HEK293 (cell line): ENCODE measurements around the gene PCDHA13.

Experiments used
- CTCF ChIA-PET: fragments of 350-600 bp; formaldehyde crosslinking; extraction: SDS; loops from one replicate; lab custom pipeline; 2021; ENCODE audit warnings: antibody characterized with exemption; lab: Yijun Ruan, JAX
- POLR2A ChIA-PET: fragments of 300-600 bp; formaldehyde crosslinking; extraction: SDS; loops from one replicate; lab custom pipeline; 2020; ENCODE audit warnings: antibody characterized with exemption, inconsistent platforms; lab: Yijun Ruan, JAX
- H3K27ac ChIP-seq: fragments of 200-500 bp; sonication (Bioruptor generic); 2 replicates; pipeline ENCODE4 v1.5.1; 2014; ENCODE audit warnings: low read depth, low read length, control low read depth, inconsistent platforms; ENCODE audit errors: extremely low read depth
- H3K36me3 ChIP-seq, 2 experiments: fragments of 200-500 bp in 1 of 2; sonication (Bioruptor generic) in 1 of 2; 1 replicate in 1 of 2; 2 replicates in 1 of 2; pipeline ENCODE4 v1.5.1; 2014 to 2017; ENCODE audit warnings: inconsistent platforms in 2 of 2, low read length in 2 of 2; ENCODE audit not compliant: control insufficient read depth in 2 of 2, insufficient read depth in 1 of 2
- H3K4me1 ChIP-seq: fragments of 200-500 bp; sonication (Bioruptor generic); 2 replicates; pipeline ENCODE4 v1.5.1; 2014; ENCODE audit warnings: mild to moderate bottlenecking, low read length, inconsistent platforms; ENCODE audit not compliant: control insufficient read depth, insufficient read depth
- H3K4me3 ChIP-seq: 2 replicates; pipeline ENCODE4 v1.5.1; 2011; ENCODE audit warnings: low read depth, mild to moderate bottlenecking, control low read depth, low read length, moderate library complexity
- H3K9me3 ChIP-seq: fragments of 200-500 bp; sonication (Bioruptor generic); 2 replicates; pipeline ENCODE4 v1.5.1; 2014; ENCODE audit warnings: low read depth, low read length, inconsistent platforms; ENCODE audit not compliant: control insufficient read depth, insufficient read depth
- KLF7 ChIP-seq: fragments of 450-650 bp; formaldehyde crosslinking; IDR thresholded peaks from 2 replicates; pipeline ENCODE4 v1.5.1; 2016; ENCODE audit warnings: missing biosample characterization, missing genetic modification characterization, borderline replicate concordance
- PATZ1 ChIP-seq: fragments of 450-650 bp; formaldehyde crosslinking; IDR thresholded peaks from 2 replicates; pipeline ENCODE4 v1.5.1; 2016; ENCODE audit warnings: missing biosample characterization, missing genetic modification characterization
- SP2 ChIP-seq: fragments of 450-650 bp; formaldehyde crosslinking; IDR thresholded peaks from 2 replicates; pipeline ENCODE4 v1.5.1; 2016; ENCODE audit warnings: missing biosample characterization, missing genetic modification characterization
- SP3 ChIP-seq: fragments of 450-650 bp; formaldehyde crosslinking; IDR thresholded peaks from 2 replicates; pipeline ENCODE4 v1.5.1; 2016; ENCODE audit warnings: missing biosample characterization, missing genetic modification characterization
- TRIM28 ChIP-seq: IDR thresholded peaks from 2 replicates; pipeline ENCODE4 v1.6.1; 2011; ENCODE audit warnings: low read length, control low read depth, borderline replicate concordance
- ZBTB20 ChIP-seq: fragments of 450-650 bp; formaldehyde crosslinking; IDR thresholded peaks from 2 replicates; pipeline ENCODE4 v1.5.1; 2016; ENCODE audit warnings: missing biosample characterization, missing genetic modification characterization
- ZBTB49 ChIP-seq: fragments of 450-650 bp; formaldehyde crosslinking; IDR thresholded peaks from 2 replicates; pipeline ENCODE4 v1.5.1; 2016; ENCODE audit warnings: missing biosample characterization, missing genetic modification characterization, low read depth
- ZFHX2 ChIP-seq: fragments of 450-650 bp; formaldehyde crosslinking; conservative IDR thresholded peaks from 2 replicates; pipeline ENCODE4 v1.5.1; 2016; ENCODE audit warnings: missing biosample characterization, missing genetic modification characterization
- ZNF10 ChIP-seq: fragments of 450-650 bp; formaldehyde crosslinking; IDR thresholded peaks from 2 replicates; pipeline ENCODE4 v1.5.1; 2017; ENCODE audit warnings: missing biosample characterization, missing genetic modification characterization
- ZNF24 ChIP-seq: fragments of 450-650 bp; formaldehyde crosslinking; IDR thresholded peaks from 2 replicates; pipeline ENCODE4 v1.5.1; 2016; ENCODE audit warnings: missing biosample characterization, missing genetic modification characterization
- ZNF398 ChIP-seq: fragments of 450-650 bp; formaldehyde crosslinking; IDR thresholded peaks from 2 replicates; pipeline ENCODE4 v1.5.1; 2017; ENCODE audit warnings: missing biosample characterization, missing genetic modification characterization
- ZNF423 ChIP-seq: fragments of 450-650 bp; formaldehyde crosslinking; IDR thresholded peaks from 2 replicates; pipeline ENCODE4 v1.5.1; 2016; ENCODE audit warnings: missing biosample characterization, missing genetic modification characterization
- ZNF426 ChIP-seq: fragments of 450-650 bp; formaldehyde crosslinking; IDR thresholded peaks from 2 replicates; pipeline ENCODE4 v1.5.1; 2017; ENCODE audit warnings: missing biosample characterization, missing genetic modification characterization, mild to moderate bottlenecking, inconsistent platforms, moderate library complexity
- ZNF473 ChIP-seq: fragments of 450-650 bp; formaldehyde crosslinking; IDR thresholded peaks from 2 replicates; pipeline ENCODE4 v1.5.1; 2017; ENCODE audit warnings: missing biosample characterization, missing genetic modification characterization
- ZNF639 ChIP-seq: fragments of 450-650 bp; formaldehyde crosslinking; IDR thresholded peaks from 2 replicates; pipeline ENCODE4 v1.5.1; 2016; ENCODE audit warnings: missing biosample characterization, missing genetic modification characterization
- ZNF777 ChIP-seq: fragments of 450-650 bp; formaldehyde crosslinking; IDR thresholded peaks from 2 replicates; pipeline ENCODE4 v1.5.1; 2017; ENCODE audit warnings: missing biosample characterization, missing genetic modification characterization, borderline replicate concordance

The PCDHA13 gene

GRCh38 chr5:140923601-140924000, 41.7 kb downstream of the PCDHA13 start (continued):
- no peak for TF ChIP-seq ZNF398 (tag by site-specific recombination)
- TF ChIP-seq ZBTB49 = no peak
- TF ChIP-seq TRIM28 = no peak
- TF ChIP-seq, all 188 proteins: peak for 0

- no peaks in the 10 kb centered on the region for H3K9me3 ChIP-seq
- peak; percentile 57 for TF ChIP-seq SP2
- no peak for TF ChIP-seq PATZ1 (tag by site-specific recombination)
- TF ChIP-seq SP3 = peak; percentile 60
- TF ChIP-seq ZNF398 (tag by site-specific recombination) = peak; percentile 56; the same call in 1 of the 2 replicates
- TF ChIP-seq ZFHX2 (tag by site-specific recombination) = 0 out of 2 replicates have a peak, but pooled peaks have one; percentile 19
- TF ChIP-seq ZBTB20 = peak; percentile 49; the same call in 1 of the 2 replicates
- TF ChIP-seq, all 188 proteins: peak for 5
- ChIA-PET CTCF (interaction anchor here (0.6 to 3.4 kb wide), 20 partner anchors 9 to 1887 kb away, joined by 3 to 35 read pairs (median 5); partner anchors contain the start of genes PCDHA12 and PCDHA13), POLR2A (interaction anchor here (0.7 to 1.6 kb wide), 2 partner anchors 40 to 76 kb away, joined by 3 to 7 read pairs; partner anchors contain the start of gene PCDHAC2)
- Histone ChIP-seq H3K4me3 (peak within 1 kb of the TSS; percentile 52), H3K27ac (no peak within 1 kb of the TSS), H3K36me3 (no peaks in the 10 kb centered on the region), H3K4me1 (no peaks in the 10 kb centered on the region)
These were observed 44.0 kb downstream of the PCDHA13 start, which contains the start of gene PCDHAC1 for GRCh38 chr5:140925806-140926442. PCDHAC1 (plus strand) TSS chr5:140926299; CDS start chr5:140926893, 594 bp downstream.

- Histone ChIP-seq H3K4me1 (no peaks in the 10 kb centered on the region), H3K4me3 (peak overlapping the region; percentile 52), H3K9me3 (no peaks in the 10 kb centered on the region), H3K27ac (no peak overlapping the region), H3K36me3 (no peaks in the 10 kb centered on the region)
- ChIA-PET POLR2A (interaction anchor here (0.7 to 1.6 kb wide), 3 partner anchors 40 to 113 kb away, joined by 3 to 7 read pairs (median 3); partner anchors contain the start of gene PCDHAC2), CTCF (interaction anchor here (0.6 to 3.4 kb wide), 28 partner anchors 8 to 1888 kb away, joined by 3 to 35 read pairs (median 4); partner anchors contain the start of genes PCDHA12 and PCDHA13)
- no peak for TF ChIP-seq ZNF423 (tag by site-specific recombination)
- TF ChIP-seq ZNF777 (tag by site-specific recombination) = peak; percentile 69; the same call in 1 of the 2 replicates
- peak; percentile 17; the same call in 1 of the 2 replicates for TF ChIP-seq KLF7 (tag by site-specific recombination)
- TF ChIP-seq ZNF24 (tag by site-specific recombination) = no peak
- TF ChIP-seq ZNF473 = no peak
- TF ChIP-seq ZNF639 (tag by site-specific recombination) = no peak
- TF ChIP-seq ZNF10 = no peak
- no peak for TF ChIP-seq ZNF426 (tag by site-specific recombination)
These were observed 44.7 kb downstream of the PCDHA13 start for GRCh38 chr5:140926443-140927227.
